Activated CD4-positive, alpha-beta T cell treated with anti-CD3 and anti-CD28 coated beads for 36 hours (primary cell): ENCODE data around the gene SERTAD1. TPM values are rescaled to one million over a fixed set of nuclear protein-coding genes. Genes with fewer than 3 reads are reported as not detected.
"Not testable (repeated sequence)": the region's sequence is repeated elsewhere in the genome, so short reads cannot be mapped to it uniquely, and the experiment has no call there.

Experiments used
- ATAC-seq: fragments of 200-7000 bp; cut with Tn5 transposase; one replicate; pipeline ENCODE4 v1.10.0; 2021; ENCODE audit warnings: mild to moderate bottlenecking, moderate library complexity
- CTCF ChIA-PET: fragments of 350-600 bp; sonication (Branson Sonifier 250); formaldehyde crosslinking; loops from one replicate; lab custom pipeline; 2021; ENCODE audit warnings: antibody characterized with exemption; lab: Charles Lee
- POLR2A ChIA-PET: fragments of 350-600 bp; sonication (Branson Sonifier 250); formaldehyde crosslinking; loops from one replicate; lab custom pipeline; 2021; ENCODE audit warnings: antibody characterized with exemption, inconsistent platforms; lab: Charles Lee
- DNase-seq: peaks from one replicate; pipeline ENCODE4 v3.0.0-alpha.2; 2020
- H3K27ac Mint-ChIP-seq: one replicate; pipeline ENCODE4 v1.8.0; 2021; ENCODE audit warnings: mixed read lengths
- H3K27me3 Mint-ChIP-seq: one replicate; pipeline ENCODE4 v1.8.0; 2021; ENCODE audit warnings: mixed read lengths
- H3K36me3 Mint-ChIP-seq: one replicate; pipeline ENCODE4 v1.8.0; 2021; ENCODE audit warnings: low read depth, mixed read lengths
- H3K4me1 Mint-ChIP-seq: one replicate; pipeline ENCODE4 v1.8.0; 2021; ENCODE audit warnings: mixed read lengths
- H3K4me3 Mint-ChIP-seq: one replicate; pipeline ENCODE4 v1.8.0; 2021; ENCODE audit warnings: mild to moderate bottlenecking, moderate library complexity, mixed read lengths
- H3K9me3 Mint-ChIP-seq: one replicate; pipeline ENCODE4 v1.8.0; 2021; ENCODE audit warnings: low read depth, mixed read lengths
- intact Hi-C, 2 experiments: fragments of 100-400 bp; cut with DNase I in 1 of 2; cut with micrococcal nuclease in 1 of 2; formaldehyde crosslinking; loops; one replicate each; pipeline versions ENCODE4 v1.14.2 to v1.15.1; 2022 to 2024; cut with DNase I, micrococcal nuclease
- total RNA-seq, 2 experiments: library from RNA; stranded (reverse); gene quantifications; one replicate each; pipeline ENCODE4 v1.2.3, GENCODE V29; 2021

Gene SERTAD1
- total RNA-seq, 2 experiments from 2014 or later, result 10.0 to 14.7 TPM

DNA sequence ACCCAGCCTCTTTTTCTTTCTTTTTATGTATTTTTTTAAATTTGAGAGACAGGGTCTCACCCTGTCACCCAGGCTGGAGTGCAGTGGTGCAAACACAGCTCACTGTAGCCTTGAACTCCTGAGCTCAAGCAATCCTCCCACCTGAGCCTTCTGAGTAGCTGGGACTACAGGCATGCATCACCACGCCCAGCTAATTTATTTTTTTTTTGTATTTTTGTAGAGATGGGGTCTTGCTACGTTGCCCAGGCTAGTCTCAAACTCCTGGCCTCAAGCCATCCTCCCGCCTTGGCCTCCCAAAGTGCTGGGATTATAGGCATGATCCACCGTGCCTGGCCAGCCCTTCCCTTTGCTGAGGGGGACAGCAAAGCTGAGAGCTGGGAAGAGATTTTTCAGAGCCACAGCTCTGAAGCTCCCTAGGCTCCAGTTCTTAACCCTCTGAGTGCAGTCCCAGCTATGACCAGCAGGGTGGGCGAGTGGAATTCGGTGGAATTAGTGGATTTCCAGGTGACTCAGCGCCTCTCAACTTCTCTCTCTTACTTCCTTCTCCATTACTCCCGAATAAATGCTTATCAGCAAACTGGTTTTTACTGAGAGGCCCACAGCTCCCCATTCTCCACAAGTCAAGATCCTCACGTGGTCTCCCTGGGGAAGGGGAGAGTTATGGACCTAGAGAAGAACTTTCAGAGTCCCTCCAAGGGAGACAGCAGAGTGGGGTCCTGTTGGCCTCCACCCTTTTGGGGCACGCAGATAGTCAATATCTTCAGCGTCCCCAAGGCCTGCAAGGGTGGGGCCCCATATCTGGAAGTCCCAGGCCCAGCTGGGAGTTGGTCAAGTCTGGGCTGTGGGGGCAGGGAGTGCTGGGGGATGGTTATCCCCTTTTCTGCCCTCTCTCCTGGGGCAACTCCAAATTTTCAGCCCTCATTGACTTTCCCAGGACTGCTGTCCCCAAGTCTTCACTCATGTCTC, 38.5 kb upstream of the SERTAD1 start:
- POLR2A ChIA-PET, result interaction anchor here (0.6 to 0.9 kb wide), 3 partner anchors 21 to 36 kb away, joined by 3 to 6 read pairs (median 3); no protein-coding TSS in a partner anchor

DNA sequence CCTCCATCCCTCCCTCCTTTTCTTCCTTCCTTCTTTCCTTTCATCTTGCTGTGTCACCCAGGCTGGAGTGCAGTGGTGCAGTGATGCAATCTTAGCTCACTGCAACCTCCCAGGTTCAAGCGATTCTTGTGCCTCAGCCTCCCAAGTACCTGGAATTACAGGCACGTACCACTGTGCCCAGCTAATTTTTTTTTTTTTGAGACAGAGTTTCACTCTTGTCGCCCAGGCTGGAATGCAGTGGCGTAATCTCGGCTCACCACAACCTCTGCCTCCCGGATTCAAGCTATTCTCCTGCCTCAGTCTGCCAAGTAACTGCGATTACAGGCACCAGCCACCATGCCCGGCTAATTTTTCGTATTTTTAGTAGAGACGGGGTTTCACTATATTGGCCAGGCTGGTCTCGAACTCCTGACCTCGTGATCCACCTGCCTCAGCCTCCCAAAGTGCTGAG, 37.8 kb upstream of the SERTAD1 start:
- H3K36me3 Mint-ChIP-seq, ATAC-seq, H3K9me3 Mint-ChIP-seq, H3K4me3 Mint-ChIP-seq, H3K27ac Mint-ChIP-seq: not testable (repeated sequence)
- H3K27me3 Mint-ChIP-seq, result peaks cover 11% of the 10 kb centered on the region
- intact Hi-C loops, result loop anchor here in 1 of 2 experiments (2.0 to 10.0 kb wide), 2 partner anchors 141 to 251 kb away; partner anchors contain the start of genes COQ8B and ITPKC
- peak; percentile 32 for DNase-seq
- peaks cover 30% of the 10 kb centered on the region for H3K4me1 Mint-ChIP-seq
- ChIA-PET POLR2A (interaction anchor here (0.9 kb wide), 1 partner anchor 21 kb away, joined by 3 read pairs; no protein-coding TSS in a partner anchor), CTCF (interaction anchor here (0.7 to 3.2 kb wide), 21 partner anchors 10 to 844 kb away, joined by 3 to 21 read pairs (median 5); partner anchors contain the start of genes AKT2, SERTAD1 and SERTAD3)

More for the DNA sequence above, 38.5 kb upstream of the SERTAD1 start:
- Mint-ChIP-seq H3K27me3 (peaks cover 11% of the 10 kb centered on the region), H3K36me3 (peaks cover 4% of the 10 kb centered on the region), H3K4me1 (peaks cover 30% of the 10 kb centered on the region), H3K27ac (peak overlapping the region; percentile 83), H3K9me3 (no peaks in the 10 kb centered on the region), H3K4me3 (peak overlapping the region; percentile 77)
- DNase-seq, result peak; percentile 85
- intact Hi-C loops, result loop anchor here (1.0 to 10.0 kb wide), 13 partner anchors 20 to 334 kb away; partner anchors contain the start of genes SERTAD3 (in 2 of the 2), ACTMAP (in 1 of the 2), C19orf47 (in 1 of the 2) and COQ8B (in 1 of the 2)
- no peak for ATAC-seq
- CTCF ChIA-PET, result interaction anchor here (0.7 to 3.2 kb wide), 30 partner anchors 10 to 843 kb away, joined by 3 to 21 read pairs (median 5); partner anchors contain the start of genes AKT2, SERTAD1 and SERTAD3

DNA sequence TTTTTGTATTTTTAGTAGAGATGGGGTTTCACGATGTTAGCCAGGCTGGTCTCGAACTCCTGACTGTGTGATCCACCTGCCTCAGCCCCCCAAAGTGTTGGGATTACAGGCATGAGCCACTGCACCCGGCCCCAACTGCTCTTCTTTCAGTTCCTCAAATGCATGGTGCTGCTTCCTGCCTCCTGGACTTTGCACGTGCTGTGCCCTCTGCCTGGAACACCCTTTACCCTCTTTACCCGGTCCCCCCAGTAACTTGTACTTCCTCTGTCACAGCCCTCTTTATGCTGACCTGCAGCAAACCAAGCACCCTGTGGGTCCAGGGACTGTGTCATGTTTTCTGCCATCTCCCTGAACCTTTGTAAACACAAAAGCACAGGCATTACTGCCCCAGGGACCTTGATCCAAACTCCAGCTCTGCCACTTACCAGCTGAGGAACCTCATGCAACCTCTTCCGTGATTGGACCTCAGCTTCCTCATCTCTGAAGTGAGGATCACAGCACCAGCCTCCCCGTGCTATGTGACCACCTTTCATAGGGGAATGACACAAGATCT, 36.0 kb upstream of the SERTAD1 start:
- Mint-ChIP-seq H3K27me3 (peaks cover 6% of the 10 kb centered on the region), H3K27ac (no peak overlapping the region), H3K4me1 (peaks cover 27% of the 10 kb centered on the region), H3K9me3 (no peaks in the 10 kb centered on the region), H3K36me3 (peaks cover 4% of the 10 kb centered on the region), H3K4me3 (no peak overlapping the region)
- intact Hi-C loops, result loop anchor here in 1 of 2 experiments (10.0 kb wide), 1 partner anchor 253 kb away; the partner anchor contains the start of genes COQ8B and ITPKC
- ATAC-seq (no peak), DNase-seq (no peak)
- ChIA-PET POLR2A (no interaction called here), CTCF (no interaction called here)

DNA sequence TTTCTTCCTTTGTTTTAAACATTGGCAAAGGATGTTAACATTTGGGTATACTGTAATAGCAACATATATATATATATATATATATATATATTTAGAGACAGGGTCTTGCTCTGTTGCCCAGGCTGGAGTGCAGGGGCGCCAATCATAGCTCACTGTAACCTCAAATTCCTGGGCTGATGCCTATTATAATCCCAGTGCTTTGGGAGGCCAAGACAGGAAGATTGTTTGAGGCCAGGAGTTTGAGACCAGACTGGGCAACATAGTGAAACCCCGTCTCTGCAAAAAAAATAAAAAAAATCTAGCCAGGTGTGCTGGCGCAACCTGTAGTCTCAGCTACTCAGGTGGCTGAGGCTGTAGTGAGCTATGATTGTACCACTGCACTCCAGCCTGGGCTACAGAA, 34.4 kb upstream of the SERTAD1 start:
- no peak for ATAC-seq
- peaks cover 16% of the 10 kb centered on the region for H3K4me1 Mint-ChIP-seq
- no peaks in the 10 kb centered on the region for H3K9me3 Mint-ChIP-seq
- DNase-seq, result no peak
- CTCF ChIA-PET, result interaction anchor here (0.6 to 1.7 kb wide), 2 partner anchors 39 to 988 kb away, joined by 3 to 4 read pairs; no protein-coding TSS in a partner anchor
- no peak overlapping the region for H3K27ac Mint-ChIP-seq
- no peaks in the 10 kb centered on the region for H3K27me3 Mint-ChIP-seq
- no peak overlapping the region for H3K4me3 Mint-ChIP-seq
- no peaks in the 10 kb centered on the region for H3K36me3 Mint-ChIP-seq
- intact Hi-C loops, result loop anchor here in 1 of 2 experiments (10.0 kb wide), 1 partner anchor 255 kb away; the partner anchor contains the start of genes COQ8B and ITPKC
- POLR2A ChIA-PET, result no interaction called here

DNA sequence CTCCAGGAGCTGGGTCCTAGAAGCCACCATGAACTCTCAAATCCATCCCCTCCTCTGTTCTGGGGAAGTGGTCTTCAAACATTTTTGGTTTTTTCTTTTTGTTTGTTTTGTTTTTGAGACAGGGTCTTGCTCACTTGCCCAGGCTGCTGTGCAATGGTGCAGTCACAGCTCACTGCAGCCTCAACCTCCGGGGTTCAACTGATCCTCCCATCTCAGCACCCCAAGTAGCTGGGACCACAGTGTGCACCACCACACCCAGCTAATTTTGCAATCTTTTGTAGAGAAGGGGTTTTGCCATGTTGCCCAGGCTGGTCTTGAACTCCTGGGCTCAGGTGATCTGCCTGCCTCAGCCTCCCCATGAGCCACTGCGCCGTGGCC, 32.8 kb upstream of the SERTAD1 start:
- CTCF ChIA-PET, result interaction anchor here (1.7 kb wide), 1 partner anchor 38 kb away, joined by 4 read pairs; no protein-coding TSS in a partner anchor
- no peaks in the 10 kb centered on the region for H3K36me3 Mint-ChIP-seq
- no peak overlapping the region for H3K4me3 Mint-ChIP-seq
- peaks cover 5% of the 10 kb centered on the region for H3K4me1 Mint-ChIP-seq
- H3K27me3 Mint-ChIP-seq, result no peaks in the 10 kb centered on the region
- POLR2A ChIA-PET, result no interaction called here
- no peak for ATAC-seq
- DNase-seq, result no peak
- no peaks in the 10 kb centered on the region for H3K9me3 Mint-ChIP-seq
- H3K27ac Mint-ChIP-seq, result no peak overlapping the region
- intact Hi-C loops, result no loop called here

DNA sequence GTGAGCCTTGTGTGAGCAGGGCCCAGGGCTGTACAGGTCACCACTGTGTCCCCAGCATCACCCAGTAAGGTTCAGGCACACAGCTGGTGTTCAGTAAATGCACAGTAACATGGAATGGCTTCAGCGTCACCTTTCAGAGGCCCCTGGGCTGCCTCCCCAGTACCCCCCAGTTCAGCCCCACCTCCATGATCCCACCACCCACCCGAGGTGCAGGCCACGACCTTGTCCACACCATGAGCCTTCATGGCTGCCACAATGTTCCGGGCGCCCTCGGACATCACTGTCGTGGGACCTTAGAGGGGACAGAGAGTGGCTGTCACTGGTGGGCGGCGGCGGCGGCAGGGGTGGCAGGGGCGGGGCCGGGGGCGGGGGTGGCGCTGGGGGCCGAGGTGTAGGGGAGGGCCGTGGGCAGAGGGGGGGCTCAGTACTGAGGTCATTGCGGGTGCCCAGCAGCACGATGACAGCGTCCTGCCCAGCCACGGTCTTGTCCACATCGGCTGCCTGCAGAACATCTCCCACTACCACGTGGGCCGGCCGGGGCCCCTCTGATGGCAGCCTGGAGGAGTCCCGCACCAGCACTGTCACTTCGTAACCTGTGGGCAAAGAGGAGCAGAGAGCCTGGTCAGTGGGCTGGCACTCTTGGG, 32.3 kb upstream of the SERTAD1 start:
- no peaks in the 10 kb centered on the region for H3K9me3 Mint-ChIP-seq
- no peak overlapping the region for H3K4me3 Mint-ChIP-seq
- ChIA-PET CTCF (interaction anchor here (1.1 kb wide), 1 partner anchor 153 kb away, joined by 3 read pairs; no protein-coding TSS in a partner anchor), POLR2A (no interaction called here)
- H3K27ac Mint-ChIP-seq, result no peak overlapping the region
- intact Hi-C loops, result no loop called here
- no peaks in the 10 kb centered on the region for H3K27me3 Mint-ChIP-seq
- H3K4me1 Mint-ChIP-seq, result peaks cover 2% of the 10 kb centered on the region
- ATAC-seq (no peak), DNase-seq (no peak)
- no peaks in the 10 kb centered on the region for H3K36me3 Mint-ChIP-seq

DNA sequence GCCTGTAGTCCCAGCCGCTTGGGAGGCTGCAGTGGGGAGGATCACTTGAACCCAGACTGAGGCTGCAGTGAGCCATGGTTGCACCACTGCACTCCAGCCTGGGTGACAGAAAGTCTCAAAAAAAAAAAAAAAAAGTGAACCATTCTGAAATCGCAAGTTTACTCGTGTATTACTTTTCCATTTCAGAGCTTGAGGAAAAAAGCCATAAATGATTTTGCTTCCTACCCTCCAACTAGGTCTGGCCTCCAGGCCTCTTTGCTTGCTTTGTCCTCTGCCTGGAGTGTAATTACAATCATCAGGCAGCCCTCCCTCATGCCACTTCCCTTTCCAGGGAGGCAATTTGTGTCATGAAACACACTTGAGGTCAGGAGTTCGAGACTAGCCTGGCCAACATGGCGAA, 31.3 kb upstream of the SERTAD1 start:
- Mint-ChIP-seq H3K4me3 (no peak overlapping the region), H3K9me3 (no peaks in the 10 kb centered on the region), H3K27ac (no peak overlapping the region), H3K36me3 (no peaks in the 10 kb centered on the region), H3K4me1 (no peaks in the 10 kb centered on the region), H3K27me3 (no peaks in the 10 kb centered on the region)
- no peak for ATAC-seq
- ChIA-PET POLR2A (no interaction called here), CTCF (interaction anchor here (0.7 to 1.1 kb wide), 2 partner anchors 34 to 152 kb away, joined by 3 read pairs; no protein-coding TSS in a partner anchor)
- intact Hi-C loops, result no loop called here
- DNase-seq, result no peak

DNA sequence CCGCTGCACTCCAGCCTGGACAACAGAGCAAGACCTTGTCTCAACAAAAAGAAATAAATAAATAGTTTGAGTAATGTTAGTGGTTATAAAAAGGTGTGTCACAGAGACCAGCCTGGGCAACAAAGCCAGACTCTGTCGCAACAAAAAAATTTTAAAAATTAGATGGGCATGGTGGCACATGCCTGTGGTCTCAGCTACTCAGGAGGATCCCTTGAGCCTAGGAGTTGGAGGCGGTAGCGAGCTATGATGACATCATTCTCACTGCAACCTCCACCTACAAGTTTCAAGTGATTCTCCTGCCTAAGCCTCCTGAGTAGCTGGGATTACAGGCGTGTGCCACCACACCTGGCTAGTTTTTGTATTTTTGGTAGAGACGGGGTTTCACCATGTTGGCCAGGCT, 28.2 kb upstream of the SERTAD1 start:
- intact Hi-C loops, H3K27ac Mint-ChIP-seq: not testable (repeated sequence)

DNA sequence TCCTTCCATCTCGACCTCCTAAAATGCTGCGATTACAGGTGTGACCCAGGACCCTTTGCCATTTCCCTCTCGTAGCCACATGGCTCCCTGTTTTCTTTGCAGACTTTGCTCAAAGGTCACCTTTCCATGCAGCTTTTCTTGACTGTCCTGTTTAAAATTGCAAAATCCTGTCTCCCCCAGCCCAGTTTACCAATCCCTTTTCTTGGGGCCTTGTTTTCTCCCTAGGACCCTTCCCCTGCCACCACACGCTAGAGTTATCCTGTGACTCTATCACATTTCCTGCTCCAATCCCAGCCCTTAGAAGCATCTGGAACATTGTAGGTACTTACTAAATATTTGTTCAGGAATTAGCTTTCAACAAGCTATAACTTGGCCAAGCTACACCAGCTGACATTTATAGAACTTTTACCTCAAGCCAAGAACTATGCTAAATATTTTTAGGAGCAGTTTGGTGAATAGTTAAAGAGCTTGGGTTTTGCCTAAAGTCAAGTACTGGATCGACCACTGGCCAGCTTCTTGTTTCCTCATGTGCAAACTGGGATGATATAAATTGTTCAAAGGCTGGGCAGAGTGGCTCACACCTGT, 27.5 kb upstream of the SERTAD1 start:
- H3K4me1 Mint-ChIP-seq, result no peaks in the 10 kb centered on the region
- POLR2A ChIA-PET, result interaction anchor here (0.7 kb wide), 1 partner anchor 302 kb away, joined by 4 read pairs; no protein-coding TSS in a partner anchor
- no peak overlapping the region for H3K27ac Mint-ChIP-seq
- ATAC-seq, result no peak
- no peak for DNase-seq
- no peaks in the 10 kb centered on the region for H3K36me3 Mint-ChIP-seq
- H3K27me3 Mint-ChIP-seq, result no peaks in the 10 kb centered on the region
- no peaks in the 10 kb centered on the region for H3K9me3 Mint-ChIP-seq
- CTCF ChIA-PET, result interaction anchor here (0.5 to 1.2 kb wide), 4 partner anchors 10 to 893 kb away, joined by 3 to 6 read pairs (median 3); no protein-coding TSS in a partner anchor
- intact Hi-C loops, result no loop called here
- H3K4me3 Mint-ChIP-seq, result no peak overlapping the region

More for the DNA sequence above, 28.2 kb upstream of the SERTAD1 start:
- ATAC-seq, DNase-seq, H3K4me3 Mint-ChIP-seq, H3K4me1 Mint-ChIP-seq, H3K36me3 Mint-ChIP-seq, POLR2A ChIA-PET, H3K27me3 Mint-ChIP-seq, H3K9me3 Mint-ChIP-seq: not testable (repeated sequence)
- CTCF ChIA-PET, result interaction anchor here (0.6 to 1.2 kb wide), 3 partner anchors 10 to 475 kb away, joined by 3 to 6 read pairs (median 3); no protein-coding TSS in a partner anchor

DNA sequence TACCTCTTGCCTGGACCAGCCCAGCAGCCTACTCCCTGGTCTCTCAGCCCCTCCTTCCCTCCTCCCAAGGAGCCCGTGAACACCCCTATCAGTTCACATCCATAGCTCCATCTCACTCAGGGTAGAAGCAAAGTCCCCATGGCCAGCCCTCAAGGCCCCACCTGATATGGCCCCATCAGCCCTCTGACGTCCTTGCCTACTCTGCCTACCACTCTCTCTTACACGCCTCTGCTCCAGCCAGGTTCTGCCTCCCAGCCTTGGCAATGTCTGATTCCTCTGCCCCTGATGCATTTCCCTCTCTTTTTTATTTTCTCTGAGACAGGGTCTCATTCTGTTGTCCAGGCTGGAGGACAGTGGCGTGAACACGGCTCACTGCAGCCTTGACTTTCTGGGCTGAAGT, 26.2 kb upstream of the SERTAD1 start:
- intact Hi-C loops, result no loop called here
- ChIA-PET POLR2A (no interaction called here), CTCF (interaction anchor here (1.2 kb wide), 1 partner anchor 31 kb away, joined by 5 read pairs; no protein-coding TSS in a partner anchor)
- Mint-ChIP-seq H3K27ac (no peak overlapping the region), H3K4me1 (no peaks in the 10 kb centered on the region), H3K9me3 (no peaks in the 10 kb centered on the region), H3K4me3 (no peak overlapping the region), H3K27me3 (no peaks in the 10 kb centered on the region), H3K36me3 (no peaks in the 10 kb centered on the region)
- ATAC-seq (no peak), DNase-seq (no peak)
